ENCODE results near the gene TEAD1. TPM values are rescaled to one million over a fixed set of nuclear protein-coding genes. Genes with fewer than 3 reads are reported as not detected.

The TEAD1 gene
- total RNA-seq, 4 donors from 2014 or later: 46.1 to 175 (median 126) TPM

DNA sequence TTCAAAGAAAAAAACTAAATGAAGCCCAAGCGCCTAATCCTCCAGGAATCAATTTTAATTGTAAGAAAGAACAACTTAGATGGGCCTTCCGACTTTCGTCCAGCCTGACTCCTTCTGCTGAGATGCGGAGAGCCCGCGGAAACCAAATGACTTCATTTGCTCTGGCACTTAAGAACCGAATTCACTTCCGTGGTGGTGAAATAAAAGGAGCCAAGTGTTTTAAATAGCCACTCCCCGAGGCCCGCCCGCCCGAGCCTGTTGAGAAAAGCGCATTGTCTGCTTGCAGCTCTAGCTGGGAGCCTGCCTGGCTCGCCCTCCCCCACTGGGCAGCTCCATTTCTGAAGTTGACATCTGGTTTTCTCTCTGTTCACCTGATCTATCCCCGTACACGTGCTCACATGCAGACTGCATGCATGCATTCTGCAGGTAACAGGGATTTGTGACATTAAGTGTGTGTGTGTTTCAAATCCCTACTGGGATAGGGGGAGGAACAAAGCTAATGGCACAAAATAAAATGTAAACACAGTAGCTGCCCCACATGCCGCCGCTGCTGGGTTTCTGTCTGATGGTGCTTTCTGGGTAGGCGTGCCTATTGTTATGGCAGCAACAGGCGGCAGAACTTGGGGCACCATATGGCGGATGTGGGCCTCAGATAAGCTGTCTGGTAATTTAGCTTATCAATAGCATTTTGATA, 6.2 kb downstream of the TEAD1 start:
- in situ Hi-C loops (cut with MboI; ENCODE audit: low sequenced_read_pairs in 4 of 4) (loop anchor here in 2 of 4 donors (25.0 kb wide), 3 partner anchors 132 to 618 kb away; no protein-coding TSS in a partner anchor), intact Hi-C loops (cut with DNase I; ENCODE audit: low total_unique reads) (no loop called here)
- Histone ChIP-seq H3K4me3 (peak overlapping the region in 2 of 4 donors; percentile 32 to 37), H3K27me3 (no peaks in the 10 kb centered on the region), H3K9me3 (no peaks in the 10 kb centered on the region), H3K27ac (peak overlapping the region; percentile 83 to 96 (median 91)), H3K36me3 (no peaks in the 10 kb centered on the region), H3K4me1 (peaks cover 91 to 92% of the 10 kb centered on the region in 2 donors)
- TF ChIP-seq POLR2A (IDR thresholded peaks at IDR 0.05): peak; percentile 49 to 69
- TF ChIP-seq, protein P1, sequence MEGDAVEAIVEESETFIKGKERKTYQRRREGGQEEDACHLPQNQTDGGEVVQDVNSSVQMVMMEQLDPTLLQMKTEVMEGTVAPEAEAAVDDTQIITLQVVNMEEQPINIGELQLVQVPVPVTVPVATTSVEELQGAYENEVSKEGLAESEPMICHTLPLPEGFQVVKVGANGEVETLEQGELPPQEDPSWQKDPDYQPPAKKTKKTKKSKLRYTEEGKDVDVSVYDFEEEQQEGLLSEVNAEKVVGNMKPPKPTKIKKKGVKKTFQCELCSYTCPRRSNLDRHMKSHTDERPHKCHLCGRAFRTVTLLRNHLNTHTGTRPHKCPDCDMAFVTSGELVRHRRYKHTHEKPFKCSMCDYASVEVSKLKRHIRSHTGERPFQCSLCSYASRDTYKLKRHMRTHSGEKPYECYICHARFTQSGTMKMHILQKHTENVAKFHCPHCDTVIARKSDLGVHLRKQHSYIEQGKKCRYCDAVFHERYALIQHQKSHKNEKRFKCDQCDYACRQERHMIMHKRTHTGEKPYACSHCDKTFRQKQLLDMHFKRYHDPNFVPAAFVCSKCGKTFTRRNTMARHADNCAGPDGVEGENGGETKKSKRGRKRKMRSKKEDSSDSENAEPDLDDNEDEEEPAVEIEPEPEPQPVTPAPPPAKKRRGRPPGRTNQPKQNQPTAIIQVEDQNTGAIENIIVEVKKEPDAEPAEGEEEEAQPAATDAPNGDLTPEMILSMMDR (IDR thresholded peaks at IDR 0.05 in 4 of 5, conservative IDR thresholded peaks at IDR 0.05 in 1 of 5): no peak
- peak; percentile 64 to 80 for ATAC-seq
- peak; percentile 72 to 90 for DNase-seq

DNA sequence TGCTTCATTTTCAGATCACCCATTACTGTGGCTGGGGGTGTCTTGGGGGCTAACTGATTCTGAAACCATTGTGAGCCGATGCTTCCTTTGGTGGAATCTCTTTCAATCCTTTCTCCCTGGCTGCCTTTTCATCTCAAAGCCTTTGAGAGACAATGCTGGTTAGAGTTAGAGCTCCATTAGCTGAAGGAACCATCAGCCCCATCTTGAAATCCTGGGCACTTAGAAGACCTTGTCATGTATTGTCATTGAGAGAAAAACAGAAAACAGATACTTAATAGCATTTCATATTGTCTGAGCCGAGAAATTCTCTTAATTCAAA, 6.7 kb downstream of the TEAD1 start:
- H3K4me1 ChIP-seq: peaks cover 95 to 96% of the 10 kb centered on the region in 2 donors
- in situ Hi-C loops (cut with MboI; ENCODE audit: low sequenced_read_pairs in 4 of 4): loop anchor here in 2 of 4 donors (25.0 kb wide), 3 partner anchors 131 to 619 kb away; no protein-coding TSS in a partner anchor

DNA sequence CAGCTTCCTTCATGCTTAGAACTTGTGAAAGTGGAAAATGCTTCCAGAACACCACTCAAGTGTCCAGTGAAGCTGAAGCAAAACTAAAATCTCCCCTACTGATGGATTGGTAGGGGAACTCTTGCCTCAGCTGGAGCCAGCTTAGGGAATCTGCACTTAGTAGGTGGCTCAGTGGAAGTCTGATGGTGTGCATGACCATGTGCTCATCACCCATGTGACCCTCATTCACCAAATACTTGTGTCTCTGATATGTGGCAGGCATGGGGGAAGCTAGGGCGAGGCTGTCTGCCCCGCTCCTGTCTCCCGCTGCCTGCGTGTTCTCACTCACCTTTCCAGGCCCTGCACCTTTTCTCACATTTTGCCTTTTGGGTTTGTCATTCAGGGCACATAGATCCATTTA, 7.2 kb downstream of the TEAD1 start:
- Histone ChIP-seq H3K36me3 (no peaks in the 10 kb centered on the region), H3K4me1 (peaks cover 95 to 96% of the 10 kb centered on the region in 2 donors), H3K4me3 (no peak overlapping the region), H3K27ac (peak overlapping the region in 2 of 4 donors; percentile 22 to 88), H3K9me3 (no peaks in the 10 kb centered on the region), H3K27me3 (no peaks in the 10 kb centered on the region)
- TF ChIP-seq, protein P1 (IDR thresholded peaks at IDR 0.05 in 4 of 5, conservative IDR thresholded peaks at IDR 0.05 in 1 of 5): no peak
- TF ChIP-seq POLR2A (IDR thresholded peaks at IDR 0.05): no peak
- intact Hi-C loops (cut with DNase I; ENCODE audit: low total_unique reads) (no loop called here), in situ Hi-C loops (cut with MboI; ENCODE audit: low sequenced_read_pairs in 4 of 4) (loop anchor here in 2 of 4 donors (25.0 kb wide), 3 partner anchors 131 to 619 kb away; no protein-coding TSS in a partner anchor)
- ATAC-seq (no peak), DNase-seq (no peak)

More for the DNA sequence above, 6.7 kb downstream of the TEAD1 start:
- intact Hi-C loops (cut with DNase I; ENCODE audit: low total_unique reads): no loop called here
- Histone ChIP-seq H3K27me3 (no peaks in the 10 kb centered on the region), H3K4me3 (no peak overlapping the region), H3K27ac (peak overlapping the region; percentile 83 to 96 (median 91)), H3K36me3 (no peaks in the 10 kb centered on the region), H3K9me3 (no peaks in the 10 kb centered on the region)
- ATAC-seq (no peak), DNase-seq (no peak)
- TF ChIP-seq, protein P1 (IDR thresholded peaks at IDR 0.05 in 4 of 5, conservative IDR thresholded peaks at IDR 0.05 in 1 of 5): no peak
- TF ChIP-seq POLR2A (IDR thresholded peaks at IDR 0.05): no peak

DNA sequence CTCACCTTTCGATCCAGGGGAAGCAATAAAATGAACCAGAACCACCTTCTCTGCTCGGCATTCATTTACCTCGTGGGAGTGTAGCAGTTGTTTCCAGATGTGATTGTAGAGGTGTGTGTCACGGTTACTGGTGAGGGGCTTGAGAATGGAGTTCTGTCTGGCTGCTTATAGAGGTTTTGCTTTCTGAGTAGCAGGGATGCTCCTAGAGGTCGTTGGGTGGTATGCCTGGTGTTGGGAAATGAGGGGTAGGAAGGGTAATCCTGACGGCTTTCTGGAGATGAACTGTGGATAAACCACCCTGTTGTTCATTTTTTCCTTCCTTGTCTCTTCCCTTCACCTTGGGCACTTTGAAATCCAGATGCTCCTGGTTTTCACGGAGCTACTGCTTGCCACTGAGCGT, 8.1 kb downstream of the TEAD1 start:
- Histone ChIP-seq H3K4me3 (no peak overlapping the region), H3K9me3 (no peaks in the 10 kb centered on the region), H3K4me1 (peaks cover 95 to 96% of the 10 kb centered on the region in 2 donors), H3K27ac (peak overlapping the region in 3 of 4 donors; percentile 4 to 52 (median 21)), H3K36me3 (no peaks in the 10 kb centered on the region), H3K27me3 (no peaks in the 10 kb centered on the region)
- TF ChIP-seq, protein P1 (IDR thresholded peaks at IDR 0.05 in 4 of 5, conservative IDR thresholded peaks at IDR 0.05 in 1 of 5): no peak
- TF ChIP-seq POLR2A (IDR thresholded peaks at IDR 0.05): no peak
- DNase-seq (no peak), ATAC-seq (no peak)
- in situ Hi-C loops (cut with MboI; ENCODE audit: low sequenced_read_pairs in 4 of 4): loop anchor here in 2 of 4 donors (25.0 kb wide), 3 partner anchors 130 to 620 kb away; no protein-coding TSS in a partner anchor
- intact Hi-C loops (cut with DNase I; ENCODE audit: low total_unique reads): no loop called here

Data from gastrocnemius medialis (tissue), 4 donors.